K562 (cell line): ENCODE measurements around the gene SCAMP2. TPM values are rescaled to one million over a fixed set of nuclear protein-coding genes. Genes with fewer than 3 reads are reported as not detected.

Experiments used
- ATAC-seq: fragments of 200-7000 bp; cut with Tn5 transposase; 3 replicates; pipeline ENCODE4 v1.9.1; 2020; ENCODE audit warnings: moderate library complexity
- BruUV-seq: library from RNA; stranded (reverse); fragments of 400-500 nt; replicated peaks from 2 replicates; lab custom pipeline; 2021; lab: Mats Ljungman, UMichigan
- CTCF ChIA-PET: fragments of 300-600 bp; formaldehyde crosslinking; extraction: SDS; loops from one replicate; lab custom pipeline; 2021; ENCODE audit warnings: low intra/inter-chr PET ratio; lab: Yijun Ruan, JAX
- POLR2A ChIA-PET: fragments of 300-600, 350-650 bp; sonication (Branson Sonifier 250); formaldehyde crosslinking; extraction: SDS; loops from one replicate; lab custom pipeline; 2021; ENCODE audit warnings: antibody characterized with exemption, inconsistent platforms; lab: Yijun Ruan, JAX
- DNase-seq, 4 experiments: peaks; one replicate each; pipeline versions ENCODE4 v3.0.0 to v3.0.0-alpha.2; 2011 to 2018; ENCODE audit warnings: low spot score in 3 of 4, mixed read lengths in 3 of 4; ENCODE audit errors: extremely low read depth in 1 of 4
- FAIRE-seq: peaks from 2 replicates; lab custom pipeline; 2011; peaks lifted over from hg19 to GRCh38; lab: Jason Lieb, UNC
- H2AFZ ChIP-seq: 2 replicates; pipeline ENCODE4 v1.6.0; 2011; ENCODE audit warnings: low read depth, low read length, control low read depth, inconsistent platforms
- H3K27ac ChIP-seq: fragments of 200-600 bp; 3 replicates; pipeline ENCODE4 v1.8.0; 2011; ENCODE audit warnings: low read depth, mild to moderate bottlenecking, control low read depth, inconsistent platforms, low read length, moderate library complexity, mixed read lengths; ENCODE audit errors: extremely low read depth
- H3K27me3 ChIP-seq, 2 experiments: fragments of 300-600 bp in 1 of 2; 2 replicates in 1 of 2; 3 replicates in 1 of 2; pipeline versions ENCODE4 v1.6.0 to v1.8.0; 2011; ENCODE audit warnings: inconsistent platforms in 2 of 2, low read length in 2 of 2, mild to moderate bottlenecking in 1 of 2, mixed read lengths in 1 of 2, moderate library complexity in 1 of 2; ENCODE audit not compliant: control insufficient read depth in 2 of 2, insufficient read depth in 2 of 2
- H3K36me3 ChIP-seq: fragments of 300-600 bp; 3 replicates; pipeline ENCODE4 v1.8.0; 2011; ENCODE audit warnings: mild to moderate bottlenecking, low read length, inconsistent platforms; ENCODE audit not compliant: control insufficient read depth, insufficient read depth
- H3K4me1 ChIP-seq, 2 experiments: fragments of 200-600 bp in 1 of 2; replicated peaks in 1 of 2; 2 replicates in 1 of 2; 3 replicates in 1 of 2; pipeline versions ENCODE4 v1.5.1 to v1.8.0; 2011; ENCODE audit warnings: inconsistent platforms in 2 of 2, low read length in 2 of 2, mild to moderate bottlenecking in 1 of 2, mixed read lengths in 1 of 2, moderate library complexity in 1 of 2; ENCODE audit not compliant: control insufficient read depth in 2 of 2, insufficient read depth in 2 of 2
- H3K4me2 ChIP-seq: 2 replicates; pipeline ENCODE4 v1.6.1; 2011; ENCODE audit warnings: low read length, control low read depth, inconsistent platforms, mixed read lengths; ENCODE audit not compliant: insufficient read depth
- H3K4me3 ChIP-seq: fragments of 200-600 bp; sonication (generic), shearing (Covaris generic); 2 replicates; pipeline ENCODE4 v1.5.1; 2016; ENCODE audit warnings: control low read depth, inconsistent platforms
- H3K79me2 ChIP-seq: fragments of 200-600 bp; 3 replicates; pipeline ENCODE4 v1.8.0; 2011; ENCODE audit warnings: low read length, inconsistent platforms; ENCODE audit not compliant: control insufficient read depth, insufficient read depth
- H3K9ac ChIP-seq, 2 experiments: 2 replicates each; pipeline versions ENCODE4 v1.6.0 to v1.6.1; 2011; ENCODE audit warnings: low read depth in 2 of 2, low read length in 2 of 2, control low read depth in 1 of 2, inconsistent platforms in 1 of 2, mild to moderate bottlenecking in 1 of 2, mixed read lengths in 1 of 2; ENCODE audit not compliant: insufficient read depth in 1 of 2
- H3K9me1 ChIP-seq: one replicate; pipeline ENCODE4 v1.6.0; 2011; ENCODE audit warnings: inconsistent platforms, mild to moderate bottlenecking, low read length, moderate library complexity; ENCODE audit not compliant: control insufficient read depth, insufficient read depth
- H3K9me3 ChIP-seq: replicated peaks from 2 replicates; pipeline ENCODE4 v1.5.1; 2011; ENCODE audit warnings: low read depth, low read length, inconsistent platforms; ENCODE audit not compliant: control insufficient read depth, insufficient read depth
- H4K20me1 ChIP-seq: replicated peaks from 2 replicates; pipeline ENCODE4 v1.6.1; 2011; ENCODE audit warnings: low read length, inconsistent platforms, mixed read lengths; ENCODE audit not compliant: control insufficient read depth, insufficient read depth
- CBX8 ChIP-seq: fragments of 200-600 bp; sonication (generic); IDR thresholded peaks from 2 replicates; pipeline ENCODE4 v1.6.1; 2012; ENCODE audit warnings: borderline replicate concordance, mixed run types, low read depth, mild to moderate bottlenecking, moderate library complexity, mixed read lengths, low read length, control low read depth, inconsistent platforms; ENCODE audit not compliant: poor library complexity, severe bottlenecking; ENCODE audit errors: extremely low read depth
- ETS1 ChIP-seq: conservative IDR thresholded peaks from 2 replicates; pipeline ENCODE4 v1.6.1; 2011; ENCODE audit warnings: low read depth, mild to moderate bottlenecking, low read length; ENCODE audit not compliant: control insufficient read depth
- NFXL1 ChIP-seq: fragments of 450-650 bp; formaldehyde crosslinking; IDR thresholded peaks from 2 replicates; pipeline ENCODE4 v1.4.0; 2021; ENCODE audit warnings: mild to moderate bottlenecking
- NUFIP1 ChIP-seq: fragments of 450-650 bp; IDR thresholded peaks from 2 replicates; pipeline ENCODE4 v1.6.1; 2018; ENCODE audit not compliant: partially characterized antibody
- POLR2B ChIP-seq: fragments of 450-650 bp; IDR thresholded peaks from 2 replicates; pipeline ENCODE4 v1.6.1; 2018; ENCODE audit warnings: low read depth; ENCODE audit not compliant: partially characterized antibody
- STAT5A ChIP-seq: IDR thresholded peaks from 2 replicates; pipeline ENCODE4 v1.6.1; 2012; ENCODE audit warnings: low read length, inconsistent platforms, borderline replicate concordance
- TGIF2 ChIP-seq: sonication (generic); formaldehyde crosslinking; IDR thresholded peaks from 2 replicates; pipeline ENCODE4 v1.8.1; 2022; ENCODE audit warnings: mild to moderate bottlenecking, missing genetic modification reagents, moderate library complexity
- ZBTB1 ChIP-seq: sonication (generic); formaldehyde crosslinking; IDR thresholded peaks from 2 replicates; pipeline ENCODE4 v1.8.1; 2023; ENCODE audit warnings: missing genetic modification reagents, low read depth, mild to moderate bottlenecking, borderline replicate concordance
- ZNF311 ChIP-seq: fragments of 250-450 bp; sonication (Bioruptor Pico); IDR thresholded peaks from 2 replicates; pipeline ENCODE4 v1.4.0; 2020; ENCODE audit warnings: mild to moderate bottlenecking, moderate library complexity
- WGBS: fragments of 100-300 bp; shearing (Covaris generic); methylation state at CpG from one replicate; pipeline ENCODE4 v1.1.6; 2016; ENCODE audit warnings: low coverage, mixed read lengths; ENCODE audit not compliant: insufficient coverage; ENCODE audit errors: missing lambda C conversion rate; 5-methylcytosine and 5-hydroxymethylcytosine counted together
- in situ Hi-C: fragments of 300-500 bp; cut with MboI; formaldehyde crosslinking; loops from 4 replicates; pipeline ENCODE4 v1.15.0; 2018; ENCODE audit warnings: inconsistent platforms, mixed read lengths
- intact Hi-C: fragments of 100-400 bp; cut with micrococcal nuclease; formaldehyde crosslinking; loops from 2 replicates; pipeline ENCODE4 v1.14.2; 2022
- polyA plus RNA-seq, 8 experiments: library from polyadenylated mRNA; depleted of rRNA in 4 of 8; stranded (reverse) in 5 of 8; unstranded in 3 of 8; fragments of >200 nt; fragmentation: Nextera tagmentation in 2 of 8; fragmentation: Illumina TruSeq in 1 of 8; extraction: Ambion mirVana in 2 of 8; extraction: Trizol in 1 of 8; gene quantifications; 2 replicates each; pipeline versions ENCODE4 v1.2.1 to v1.2.3, GENCODE V29; 2011 to 2014; ENCODE audit warnings: inconsistent platforms in 1 of 8, missing spikeins in 1 of 8
- total RNA-seq, 7 experiments: library from RNA; depleted of rRNA in 6 of 7; stranded (reverse); fragments of >200 nt in 6 of 7; fragmentation: Illumina TruSeq in 2 of 7; extraction: Trizol in 2 of 7; gene quantifications; 2 replicates each; pipeline versions ENCODE4 v1.2.1 to v1.2.3, GENCODE V29; 2011 to 2021; ENCODE audit warnings: low replicate concordance in 1 of 7

Gene SCAMP2
- total and polyA plus RNA-seq, 9 of the 15 experiments (the other 6 are each of a cell fraction or from before 2014, with no cell fraction given): 5.9 to 61.1 (median 20.1) TPM

- ChIA-PET POLR2A (interaction anchor here (1.1 kb wide), 1 partner anchor 13 kb away, joined by 4 read pairs; no protein-coding TSS in a partner anchor), CTCF (interaction anchor here (0.6 kb wide), 1 partner anchor 79 kb away, joined by 4 read pairs; no protein-coding TSS in a partner anchor)
- in situ Hi-C loops: no loop called here
- WGBS: 72% methylated on average over 4 of the region's 4 CpGs
- Histone ChIP-seq H3K27ac (no peak overlapping the region), H3K36me3 (peaks cover 54% of the 10 kb centered on the region; the same call in 2 of the 3 replicates), H3K4me1 (peaks cover 19 to 37% of the 10 kb centered on the region in 2 experiments; a peak in 4 of 5 replicates), H3K9ac (no peak overlapping the region), H4K20me1 (peaks cover 4% of the 10 kb centered on the region; the same call in 1 of the 2 replicates), H3K4me3 (no peak overlapping the region), H2AFZ (no peak overlapping the region), H3K4me2 (no peak overlapping the region), H3K9me3 (no peaks in the 10 kb centered on the region), H3K27me3 (no peaks in the 10 kb centered on the region), H3K9me1 (peaks cover 11% of the 10 kb centered on the region), H3K79me2 (peaks cover 14% of the 10 kb centered on the region; the same call in 2 of the 3 replicates)
- no peak for TF ChIP-seq STAT5A
- TF ChIP-seq NFXL1 (CRISPR knock-in tag): no peak
- TF ChIP-seq NUFIP1: no peak
- TF ChIP-seq ZNF311 (CRISPR knock-in tag): no peak
- no peak for TF ChIP-seq CBX8
- TF ChIP-seq POLR2B: no peak
- no peak for TF ChIP-seq TGIF2 (CRISPR knock-in tag)
- TF ChIP-seq ZBTB1: no peak
- no peak for TF ChIP-seq ETS1
- intact Hi-C loops: no loop called here
- BruUV-seq: no TSS peak
- ATAC-seq (no peak), DNase-seq (no peak), FAIRE-seq (no peak)
These were observed 27.6 kb downstream of the SCAMP2 start for GRCh38 chr15:74845581-74845980.
